ENCODE data around the gene UBE4B.

The UBE4B gene

GRCh38 chr1:10108134-10108663 lies 75.4 kb downstream of the UBE4B start:
- Histone ChIP-seq H3K4me1 (no peaks in the 10 kb centered on the region), H3K36me3 (peaks cover 5% of the 10 kb centered on the region), H3K9me3 (no peaks in the 10 kb centered on the region), H3K4me3 (ENCODE audit: low read depth, low read length) (no peak overlapping the region), H3K27me3 (no peaks in the 10 kb centered on the region)
- no peak for DNase-seq
- TF ChIP-seq CTCF (IDR thresholded peaks at IDR 0.05; ENCODE audit: low read depth, low read length): no peak

GRCh38 chr1:10108948-10109708 lies 76.4 kb downstream of the UBE4B start:
- no peaks in the 10 kb centered on the region for H3K9me3 ChIP-seq
- no peak overlapping the region for H3K4me3 ChIP-seq (ENCODE audit: low read depth, low read length)
- TF ChIP-seq CTCF (IDR thresholded peaks at IDR 0.05; ENCODE audit: low read depth, low read length): no peak
- DNase-seq: no peak
- no peaks in the 10 kb centered on the region for H3K27me3 ChIP-seq
- peaks cover 5% of the 10 kb centered on the region for H3K36me3 ChIP-seq
- H3K4me1 ChIP-seq: no peaks in the 10 kb centered on the region

GRCh38 chr1:10113501-10113900 lies 80.7 kb downstream of the UBE4B start:
- no peak for TF ChIP-seq CTCF (IDR thresholded peaks at IDR 0.05; ENCODE audit: low read depth, low read length)
- H3K9me3 ChIP-seq: no peaks in the 10 kb centered on the region
- no peaks in the 10 kb centered on the region for H3K27me3 ChIP-seq
- DNase-seq: no peak
- H3K4me1 ChIP-seq: no peaks in the 10 kb centered on the region
- H3K36me3 ChIP-seq: no peaks in the 10 kb centered on the region
- no peak overlapping the region for H3K4me3 ChIP-seq (ENCODE audit: low read depth, low read length)

- no peak for TF ChIP-seq CTCF (IDR thresholded peaks at IDR 0.05; ENCODE audit: low read depth, low read length)
- H3K36me3 ChIP-seq: no peaks in the 10 kb centered on the region
- H3K4me1 ChIP-seq: no peaks in the 10 kb centered on the region
- no peak overlapping the region for H3K4me3 ChIP-seq (ENCODE audit: low read depth, low read length)
- no peaks in the 10 kb centered on the region for H3K27me3 ChIP-seq
- H3K9me3 ChIP-seq: no peaks in the 10 kb centered on the region
- no peak for DNase-seq
Observed at GRCh38 chr1:10114746-10115145, 82.0 kb downstream of the UBE4B start.

- Histone ChIP-seq H3K4me1 (no peaks in the 10 kb centered on the region), H3K9me3 (no peaks in the 10 kb centered on the region), H3K36me3 (no peaks in the 10 kb centered on the region), H3K4me3 (ENCODE audit: low read depth, low read length) (no peak overlapping the region), H3K27me3 (no peaks in the 10 kb centered on the region)
- TF ChIP-seq CTCF (IDR thresholded peaks at IDR 0.05; ENCODE audit: low read depth, low read length): no peak
- no peak for DNase-seq
Observed at GRCh38 chr1:10117132-10117531, 84.4 kb downstream of the UBE4B start.

- no peaks in the 10 kb centered on the region for H3K36me3 ChIP-seq
- no peaks in the 10 kb centered on the region for H3K4me1 ChIP-seq
- no peak for TF ChIP-seq CTCF (IDR thresholded peaks at IDR 0.05; ENCODE audit: low read depth, low read length)
- no peaks in the 10 kb centered on the region for H3K27me3 ChIP-seq
- H3K9me3 ChIP-seq: no peaks in the 10 kb centered on the region
- no peak overlapping the region for H3K4me3 ChIP-seq (ENCODE audit: low read depth, low read length)
- DNase-seq: no peak
Observed at GRCh38 chr1:10117865-10118264, 85.1 kb downstream of the UBE4B start.
